WTC11 (cell line): ENCODE data around the gene SSBP2. TPM values are rescaled to one million over a fixed set of nuclear protein-coding genes. Genes with fewer than 3 reads are reported as not detected.

ENCODE experiments used
- ATAC-seq: fragments of 200-7000 bp; cut with Tn5 transposase; 2 replicates; pipeline ENCODE4 v1.10.0; 2021; ENCODE audit warnings: mild to moderate bottlenecking, moderate library complexity
- CTCF ChIA-PET: fragments of 300-600 bp; sonication (Branson Sonifier 250); formaldehyde crosslinking; loops from one replicate; lab custom pipeline; 2021; ENCODE audit warnings: antibody characterized with exemption; lab: Charles Lee
- POLR2A ChIA-PET: fragments of 350-600 bp; sonication (Branson Sonifier 250); formaldehyde crosslinking; loops from one replicate; lab custom pipeline; 2021; ENCODE audit warnings: antibody characterized with exemption; lab: Charles Lee
- DNase-seq: peaks from one replicate; pipeline ENCODE4 v3.0.0; 2021; ENCODE audit warnings: low spot score
- H3K27ac Mint-ChIP-seq: 2 replicates; pipeline ENCODE4 v1.8.0; 2021; ENCODE audit warnings: mixed read lengths
- H3K27me3 Mint-ChIP-seq: 2 replicates; pipeline ENCODE4 v1.8.0; 2021; ENCODE audit warnings: low read depth, mild to moderate bottlenecking, moderate library complexity, mixed read lengths
- H3K36me3 Mint-ChIP-seq: 2 replicates; pipeline ENCODE4 v1.8.0; 2021; ENCODE audit warnings: mixed read lengths
- H3K4me1 Mint-ChIP-seq: 2 replicates; pipeline ENCODE4 v1.8.0; 2022; ENCODE audit warnings: mixed read lengths
- H3K4me3 Mint-ChIP-seq: 2 replicates; pipeline ENCODE4 v1.8.0; 2021; ENCODE audit warnings: mild to moderate bottlenecking, moderate library complexity, mixed read lengths
- H3K9me3 Mint-ChIP-seq: 2 replicates; pipeline ENCODE4 v1.8.0; 2021; ENCODE audit warnings: mixed read lengths
- ARID4B ChIP-seq: sonication (generic); formaldehyde crosslinking; IDR thresholded peaks from 2 replicates; pipeline ENCODE4 v1.8.0; 2023; ENCODE audit warnings: missing genetic modification reagents, mild to moderate bottlenecking, borderline replicate concordance
- CBFB ChIP-seq: sonication (generic); formaldehyde crosslinking; IDR thresholded peaks from 2 replicates; pipeline ENCODE4 v1.8.1; 2022; ENCODE audit warnings: mild to moderate bottlenecking, low read depth, missing genetic modification reagents
- CREB1 ChIP-seq: sonication (generic); formaldehyde crosslinking; IDR thresholded peaks from 2 replicates; pipeline ENCODE4 v1.8.0; 2023; ENCODE audit warnings: mild to moderate bottlenecking, missing genetic modification reagents
- EMX1 ChIP-seq: fragments of 250-450 bp; sonication (Bioruptor Pico); IDR thresholded peaks from 2 replicates; pipeline ENCODE4 v1.8.0; 2021; ENCODE audit warnings: mild to moderate bottlenecking
- IRF1 ChIP-seq: sonication (generic); formaldehyde crosslinking; IDR thresholded peaks from 2 replicates; pipeline ENCODE4 v1.8.0; 2023; ENCODE audit warnings: missing genetic modification reagents
- IRF2 ChIP-seq: sonication (generic); formaldehyde crosslinking; IDR thresholded peaks from 2 replicates; pipeline ENCODE4 v1.8.0; 2022; ENCODE audit warnings: low read depth, missing genetic modification reagents, borderline replicate concordance
- MAX ChIP-seq: sonication (generic); formaldehyde crosslinking; IDR thresholded peaks from 2 replicates; pipeline ENCODE4 v1.8.0; 2022; ENCODE audit warnings: mild to moderate bottlenecking, missing genetic modification reagents
- NFE2L1 ChIP-seq: sonication (generic); formaldehyde crosslinking; IDR thresholded peaks from 2 replicates; pipeline ENCODE4 v1.8.1; 2023; ENCODE audit warnings: missing genetic modification reagents
- SMAD3 ChIP-seq: sonication (generic); formaldehyde crosslinking; IDR thresholded peaks from 2 replicates; pipeline ENCODE4 v1.8.0; 2022; ENCODE audit warnings: missing genetic modification reagents, mild to moderate bottlenecking, borderline replicate concordance
- SOX15 ChIP-seq: fragments of 250-450 bp; sonication (Bioruptor Pico); IDR thresholded peaks from 2 replicates; pipeline ENCODE4 v1.9.0; 2021; ENCODE audit warnings: mild to moderate bottlenecking
- STAT6 ChIP-seq: sonication (generic); formaldehyde crosslinking; conservative IDR thresholded peaks from 2 replicates; pipeline ENCODE4 v1.8.1; 2023; ENCODE audit warnings: mild to moderate bottlenecking, low read depth, missing genetic modification reagents, moderate library complexity
- TCF7 ChIP-seq: sonication (generic); formaldehyde crosslinking; IDR thresholded peaks from 2 replicates; pipeline ENCODE4 v1.8.0; 2022; ENCODE audit warnings: mild to moderate bottlenecking, low read depth, missing genetic modification reagents, moderate library complexity
- USF1 ChIP-seq: sonication (generic); formaldehyde crosslinking; IDR thresholded peaks from 2 replicates; pipeline ENCODE4 v1.8.0; 2022; ENCODE audit warnings: mild to moderate bottlenecking, missing genetic modification reagents
- USF2 ChIP-seq: sonication (generic); formaldehyde crosslinking; IDR thresholded peaks from 2 replicates; pipeline ENCODE4 v1.8.1; 2023; ENCODE audit warnings: mild to moderate bottlenecking, missing genetic modification reagents, moderate library complexity
- ZNF121 ChIP-seq: sonication (generic); formaldehyde crosslinking; IDR thresholded peaks from 2 replicates; pipeline ENCODE4 v1.8.0; 2023; ENCODE audit warnings: missing genetic modification reagents
- ZNF317 ChIP-seq: sonication (generic); formaldehyde crosslinking; IDR thresholded peaks from 2 replicates; pipeline ENCODE4 v1.8.1; 2023; ENCODE audit warnings: low read depth, mild to moderate bottlenecking, moderate library complexity, missing genetic modification reagents, borderline replicate concordance
- ZNF396 ChIP-seq: fragments of 250-450 bp; sonication (Bioruptor Pico); IDR thresholded peaks from 2 replicates; pipeline ENCODE4 v1.8.0; 2021; ENCODE audit warnings: mild to moderate bottlenecking, moderate library complexity, borderline replicate concordance
- ZNF423 ChIP-seq: fragments of 250-450 bp; sonication (Bioruptor Pico); IDR thresholded peaks from 2 replicates; pipeline ENCODE4 v2.1.2; 2022; ENCODE audit warnings: mild to moderate bottlenecking, moderate library complexity
- ZNF425 ChIP-seq: fragments of 250-450 bp; sonication (Bioruptor Pico); conservative IDR thresholded peaks from 2 replicates; pipeline ENCODE4 v1.9.0; 2021; ENCODE audit warnings: mild to moderate bottlenecking
- ZNF512 ChIP-seq: sonication (generic); formaldehyde crosslinking; IDR thresholded peaks from 2 replicates; pipeline ENCODE4 v1.8.1; 2022; ENCODE audit warnings: missing genetic modification reagents, borderline replicate concordance
- total RNA-seq: library from RNA; stranded (reverse); gene quantifications from 3 replicates; pipeline ENCODE4 v1.2.3, GENCODE V29; 2021

The SSBP2 gene
- total RNA-seq, 1 experiment from 2014 or later: 24.9 TPM

- no peaks in the 10 kb centered on the region for H3K27me3 Mint-ChIP-seq
- H3K36me3 Mint-ChIP-seq: peaks cover 4% of the 10 kb centered on the region; the same call in 1 of the 2 replicates
- H3K4me3 Mint-ChIP-seq: no peak overlapping the region
- ChIA-PET CTCF (no interaction called here), POLR2A (no interaction called here)
- no peak overlapping the region for H3K27ac Mint-ChIP-seq
- H3K4me1 Mint-ChIP-seq: 0 out of 2 replicates have a peak, but pooled peaks cover 4% of the 10 kb centered on the region
- no peak for TF ChIP-seq NFE2L1 (CRISPR knock-in tag)
- TF ChIP-seq IRF2 (CRISPR knock-in tag): no peak
- no peak for TF ChIP-seq ZNF121
- TF ChIP-seq ZNF425 (CRISPR knock-in tag): no peak
- TF ChIP-seq STAT6 (CRISPR knock-in tag): no peak
- no peak for TF ChIP-seq CBFB
- TF ChIP-seq TCF7 (CRISPR knock-in tag): no peak
- no peak for TF ChIP-seq USF1 (CRISPR knock-in tag)
- no peak for TF ChIP-seq ZNF396 (CRISPR knock-in tag)
- TF ChIP-seq SOX15 (CRISPR knock-in tag): no peak
- TF ChIP-seq MAX (CRISPR knock-in tag): no peak
- peaks cover 4% of the 10 kb centered on the region; the same call in 1 of the 2 replicates for H3K9me3 Mint-ChIP-seq
- no peak for ATAC-seq
- DNase-seq: no peak
These were observed 171.5 kb downstream of the SSBP2 start for GRCh38 chr5:81579262-81579924.

GRCh38 chr5:81577091-81577490 lies 173.8 kb downstream of the SSBP2 start:
- H3K36me3 Mint-ChIP-seq: peaks cover 7% of the 10 kb centered on the region; the same call in 1 of the 2 replicates
- H3K9me3 Mint-ChIP-seq: peaks cover 9% of the 10 kb centered on the region; the same call in 1 of the 2 replicates
- no peaks in the 10 kb centered on the region for H3K27me3 Mint-ChIP-seq
- H3K4me3 Mint-ChIP-seq: no peak overlapping the region
- ChIA-PET CTCF (no interaction called here), POLR2A (no interaction called here)
- no peak overlapping the region for H3K27ac Mint-ChIP-seq
- H3K4me1 Mint-ChIP-seq: peaks cover 13% of the 10 kb centered on the region; the same call in 1 of the 2 replicates
- ATAC-seq: no peak
- no peak for DNase-seq
- TF ChIP-seq USF2 (CRISPR knock-in tag) (no peak), IRF1 (no peak), ZNF317 (CRISPR knock-in tag) (no peak), EMX1 (CRISPR knock-in tag) (no peak), ZNF423 (CRISPR knock-in tag) (no peak), ZNF121 (no peak), CREB1 (CRISPR knock-in tag) (no peak), SMAD3 (no peak), ARID4B (CRISPR knock-in tag) (no peak), ZNF512 (CRISPR knock-in tag) (no peak)
